Panc1 (cell line): ENCODE measurements around the gene LMAN2L. TPM values are rescaled to one million over a fixed set of nuclear protein-coding genes. Genes with fewer than 3 reads are reported as not detected.

ENCODE experiments used
- ATAC-seq: fragments of 200-7000 bp; cut with Tn5 transposase; 2 replicates; pipeline ENCODE4 v1.9.1; 2020; ENCODE audit warnings: mild to moderate bottlenecking, moderate library complexity
- Bru-seq: library from RNA; stranded (reverse); fragments of 400-500 nt; gene quantifications from one replicate; lab custom pipeline; 2021; lab: Mats Ljungman, UMichigan
- BruChase-seq, 2 experiments: library from RNA; stranded (reverse); fragments of 400-500 nt; gene quantifications; one replicate each; lab custom pipeline; 2021; lab: Mats Ljungman, UMichigan
- BruUV-seq: library from RNA; stranded (reverse); fragments of 400-500 nt; replicated peaks from 2 replicates; lab custom pipeline; 2021; lab: Mats Ljungman, UMichigan
- CTCF ChIA-PET: fragments of 300-600 bp; sonication (Branson Sonifier 250); formaldehyde crosslinking; loops from one replicate; lab custom pipeline; 2022; ENCODE audit warnings: antibody characterized with exemption; lab: Charles Lee
- POLR2A ChIA-PET: fragments of 300-600 bp; sonication (Branson Sonifier 250); formaldehyde crosslinking; loops from one replicate; lab custom pipeline; 2022; ENCODE audit warnings: antibody characterized with exemption; lab: Charles Lee
- DNase-seq: peaks from one replicate; pipeline ENCODE4 v3.0.0-alpha.2; 2010; ENCODE audit warnings: low read depth, low spot score
- H3K27ac ChIP-seq: 2 replicates; pipeline ENCODE4 v1.5.1; 2011; ENCODE audit warnings: mild to moderate bottlenecking, low read length, inconsistent platforms
- H3K27me3 ChIP-seq: fragments of 200-500 bp; sonication (Bioruptor generic); 2 replicates; pipeline ENCODE4 v1.6.0; 2014; ENCODE audit warnings: low read length, inconsistent platforms; ENCODE audit not compliant: control insufficient read depth, insufficient read depth
- H3K36me3 ChIP-seq: fragments of 200-500 bp; sonication (Bioruptor generic); 2 replicates; pipeline ENCODE4 v1.5.1; 2014; ENCODE audit warnings: inconsistent platforms, mild to moderate bottlenecking, low read length, moderate library complexity; ENCODE audit not compliant: control insufficient read depth, insufficient read depth
- H3K4me1 ChIP-seq: 2 replicates; pipeline ENCODE4 v1.5.1; 2011; ENCODE audit warnings: inconsistent platforms, mild to moderate bottlenecking, low read length, moderate library complexity; ENCODE audit not compliant: control insufficient read depth, insufficient read depth
- H3K4me3 ChIP-seq, 2 experiments: 2 replicates each; pipeline ENCODE4 v1.5.1; 2011 to 2012; ENCODE audit warnings: low read depth in 2 of 2, low read length in 2 of 2, mild to moderate bottlenecking in 2 of 2, inconsistent platforms in 1 of 2, moderate library complexity in 1 of 2
- H3K9me3 ChIP-seq: fragments of 200-500 bp; sonication (Bioruptor generic); 2 replicates; pipeline ENCODE4 v1.5.1; 2014; ENCODE audit warnings: low read depth, mild to moderate bottlenecking, inconsistent platforms, low read length, moderate library complexity; ENCODE audit not compliant: control insufficient read depth, insufficient read depth
- POLR2AphosphoS5 ChIP-seq: IDR thresholded peaks from 2 replicates; pipeline ENCODE4 v1.6.1; 2012; ENCODE audit warnings: mild to moderate bottlenecking, low read depth, low read length, moderate library complexity
- SIN3A ChIP-seq: IDR thresholded peaks from 2 replicates; pipeline ENCODE4 v1.6.1; 2012; ENCODE audit warnings: low read depth, mild to moderate bottlenecking, low read length, moderate library complexity, borderline replicate concordance; ENCODE audit not compliant: insufficient read depth
- in situ Hi-C: cut with HindIII; loops from 2 replicates; pipeline ENCODE4 v1.10.0; 2016; ENCODE audit warnings: low sequenced_read_pairs, low pct_unique_long_range_greater_than_20kb
- intact Hi-C: fragments of 100-400 bp; cut with micrococcal nuclease; formaldehyde crosslinking; loops from one replicate; pipeline ENCODE4 v1.10.0; 2022; ENCODE audit not compliant: unreplicated experiment
- long read RNA-seq: library from polyadenylated mRNA; unstranded; transcript quantifications from one replicate; pipeline ENCODE4 v2.0.0, GENCODE V29; 2021; ENCODE audit not compliant: unreplicated experiment
- polyA plus RNA-seq: library from polyadenylated mRNA; unstranded; fragments of >200 nt; gene quantifications from one replicate; pipeline ENCODE4 v1.2.1, GENCODE V29; 2012; ENCODE audit warnings: missing spikeins; ENCODE audit not compliant: insufficient read length
- total RNA-seq: library from RNA; stranded (reverse); gene quantifications from one replicate; pipeline ENCODE4 v1.2.1, GENCODE V29; 2021; ENCODE audit not compliant: unreplicated experiment
- TF ChIP-seq, protein P1 (sequence below), 2 experiments: IDR thresholded peaks; 2 replicates each; pipeline ENCODE4 v1.6.1; 2011 to 2012; ENCODE audit warnings: low read depth in 2 of 2, control low read depth in 1 of 2, low read length in 1 of 2, mild to moderate bottlenecking in 1 of 2, moderate library complexity in 1 of 2; ENCODE audit not compliant: insufficient read depth in 1 of 2
- TF ChIP-seq, protein P2 (sequence below): fragments of 450-650 bp; IDR thresholded peaks from 2 replicates; pipeline ENCODE4 v1.5.1; 2017; ENCODE audit warnings: mild to moderate bottlenecking

LMAN2L gene, protein sequence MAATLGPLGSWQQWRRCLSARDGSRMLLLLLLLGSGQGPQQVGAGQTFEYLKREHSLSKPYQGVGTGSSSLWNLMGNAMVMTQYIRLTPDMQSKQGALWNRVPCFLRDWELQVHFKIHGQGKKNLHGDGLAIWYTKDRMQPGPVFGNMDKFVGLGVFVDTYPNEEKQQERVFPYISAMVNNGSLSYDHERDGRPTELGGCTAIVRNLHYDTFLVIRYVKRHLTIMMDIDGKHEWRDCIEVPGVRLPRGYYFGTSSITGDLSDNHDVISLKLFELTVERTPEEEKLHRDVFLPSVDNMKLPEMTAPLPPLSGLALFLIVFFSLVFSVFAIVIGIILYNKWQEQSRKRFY
- total RNA-seq (31.5 TPM), Bru-seq, nascent RNA (percentile 69 among the genes with signal in this experiment), BruChase-seq, experiment 1, labeled RNA remaining after a 2-hour chase (percentile 68 among the genes with signal in this experiment), BruChase-seq, experiment 2, labeled RNA remaining after a 6-hour chase (percentile 69 among the genes with signal in this experiment)
- 33.2 TPM for polyA plus RNA-seq
- long read RNA-seq, transcript LMAN2L-201 (8 exons, 2,397 nt): major isoform, 139 of 167 reads
- long read RNA-seq, partial matches to known transcripts: 8 of 167 reads
- long read RNA-seq, other reads (novel, unspliced or antisense): 16 of 167 reads

DNA sequence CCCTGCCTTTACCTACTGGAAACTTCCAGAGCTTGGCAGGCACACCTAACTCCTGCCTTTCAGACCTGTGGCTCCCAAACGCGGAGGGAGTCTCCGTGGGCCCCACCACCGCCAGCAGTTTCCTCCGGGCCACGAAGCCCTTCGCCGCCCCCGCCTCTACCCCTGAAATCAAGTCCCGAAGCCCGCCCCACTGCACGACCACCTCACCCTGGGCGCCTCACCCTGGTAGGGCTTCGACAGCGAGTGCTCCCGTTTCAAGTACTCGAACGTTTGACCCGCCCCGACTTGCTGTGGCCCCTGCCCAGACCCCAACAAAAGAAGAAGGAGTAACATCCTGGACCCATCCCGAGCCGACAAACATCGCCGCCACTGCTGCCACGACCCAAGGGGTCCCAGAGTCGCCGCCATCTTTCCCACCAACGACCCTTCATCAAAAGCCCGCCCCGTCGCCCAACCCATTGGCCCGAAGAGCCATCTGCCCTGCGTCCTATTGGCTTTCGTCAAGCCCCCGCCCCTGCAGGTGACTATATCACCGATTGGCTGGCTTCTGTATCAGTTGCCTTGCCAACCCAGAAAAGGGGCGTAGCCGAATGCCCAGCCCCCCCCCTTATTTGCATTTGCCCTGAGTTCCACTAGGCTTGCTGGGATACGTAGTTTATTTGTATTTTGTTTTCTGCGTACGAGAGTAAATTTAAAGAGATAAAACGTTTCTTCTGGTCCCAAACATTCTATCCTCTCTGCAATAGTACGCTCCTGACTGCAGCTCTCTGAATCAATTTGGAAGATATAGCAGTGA is at the start of gene LMAN2L:
TSS of gene LMAN2L (minus strand) at position 432 of the 796 bp plus-strand sequence. CDS start at position 408, 24 bp downstream.
- ATAC-seq: peak; percentile 100
- H3K9me3 ChIP-seq: no peaks in the 10 kb centered on the region
- H3K36me3 ChIP-seq: peaks cover 4% of the 10 kb centered on the region; the same call in 1 of the 2 replicates
- no peaks in the 10 kb centered on the region for H3K27me3 ChIP-seq
- H3K27ac ChIP-seq: peak within 1 kb of the TSS; percentile 90
- peak; percentile 88 for DNase-seq
- ChIA-PET POLR2A (no interaction called here), CTCF (no interaction called here)
- no TSS peak for BruUV-seq
- peak within 1 kb of the TSS; percentile 82 to 83 for H3K4me3 ChIP-seq
- TF ChIP-seq SIN3A (no peak), POLR2AphosphoS5 (peak; percentile 85)
- peaks cover 6% of the 10 kb centered on the region; the same call in 1 of the 2 replicates for H3K4me1 ChIP-seq
- intact Hi-C loops: no loop called here
- in situ Hi-C loops: no loop called here

DNA sequence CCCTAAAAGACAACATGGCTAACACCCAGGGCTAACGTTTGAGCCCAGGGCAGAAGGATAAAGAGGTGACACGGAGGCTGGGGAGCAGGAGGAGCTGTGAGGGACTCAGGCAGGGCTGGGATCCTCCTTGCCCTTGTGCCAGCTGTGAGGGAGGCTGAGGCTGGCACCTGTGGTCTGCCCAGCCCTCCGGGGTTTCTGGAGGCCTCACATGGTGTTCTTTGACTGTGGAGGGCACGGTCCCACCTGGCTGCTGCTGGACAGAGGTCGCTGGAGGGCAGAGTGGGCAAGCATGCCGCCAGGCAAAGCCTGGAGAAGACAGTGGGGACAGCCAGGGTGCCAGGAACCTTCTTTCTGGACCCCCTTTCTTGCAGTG is 49.4 kb upstream of the LMAN2L start:
- ChIA-PET CTCF (no interaction called here), POLR2A (interaction anchor here (0.6 kb wide), 1 partner anchor 307 kb away, joined by 8 read pairs; no protein-coding TSS in a partner anchor)
- no TSS peak for BruUV-seq
- Histone ChIP-seq H3K36me3 (no peaks in the 10 kb centered on the region), H3K9me3 (no peaks in the 10 kb centered on the region), H3K27ac (no peak overlapping the region), H3K4me3 (no peak overlapping the region), H3K4me1 (peaks cover 29% of the 10 kb centered on the region), H3K27me3 (no peaks in the 10 kb centered on the region)
- ATAC-seq: no peak
- TF ChIP-seq, protein P1, sequence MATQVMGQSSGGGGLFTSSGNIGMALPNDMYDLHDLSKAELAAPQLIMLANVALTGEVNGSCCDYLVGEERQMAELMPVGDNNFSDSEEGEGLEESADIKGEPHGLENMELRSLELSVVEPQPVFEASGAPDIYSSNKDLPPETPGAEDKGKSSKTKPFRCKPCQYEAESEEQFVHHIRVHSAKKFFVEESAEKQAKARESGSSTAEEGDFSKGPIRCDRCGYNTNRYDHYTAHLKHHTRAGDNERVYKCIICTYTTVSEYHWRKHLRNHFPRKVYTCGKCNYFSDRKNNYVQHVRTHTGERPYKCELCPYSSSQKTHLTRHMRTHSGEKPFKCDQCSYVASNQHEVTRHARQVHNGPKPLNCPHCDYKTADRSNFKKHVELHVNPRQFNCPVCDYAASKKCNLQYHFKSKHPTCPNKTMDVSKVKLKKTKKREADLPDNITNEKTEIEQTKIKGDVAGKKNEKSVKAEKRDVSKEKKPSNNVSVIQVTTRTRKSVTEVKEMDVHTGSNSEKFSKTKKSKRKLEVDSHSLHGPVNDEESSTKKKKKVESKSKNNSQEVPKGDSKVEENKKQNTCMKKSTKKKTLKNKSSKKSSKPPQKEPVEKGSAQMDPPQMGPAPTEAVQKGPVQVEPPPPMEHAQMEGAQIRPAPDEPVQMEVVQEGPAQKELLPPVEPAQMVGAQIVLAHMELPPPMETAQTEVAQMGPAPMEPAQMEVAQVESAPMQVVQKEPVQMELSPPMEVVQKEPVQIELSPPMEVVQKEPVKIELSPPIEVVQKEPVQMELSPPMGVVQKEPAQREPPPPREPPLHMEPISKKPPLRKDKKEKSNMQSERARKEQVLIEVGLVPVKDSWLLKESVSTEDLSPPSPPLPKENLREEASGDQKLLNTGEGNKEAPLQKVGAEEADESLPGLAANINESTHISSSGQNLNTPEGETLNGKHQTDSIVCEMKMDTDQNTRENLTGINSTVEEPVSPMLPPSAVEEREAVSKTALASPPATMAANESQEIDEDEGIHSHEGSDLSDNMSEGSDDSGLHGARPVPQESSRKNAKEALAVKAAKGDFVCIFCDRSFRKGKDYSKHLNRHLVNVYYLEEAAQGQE (IDR thresholded peaks at IDR 0.05; ENCODE audit: insufficient read depth in 1 of 2, low read depth in 2 of 2, low read length in 1 of 2): no peak
- TF ChIP-seq, protein P2, sequence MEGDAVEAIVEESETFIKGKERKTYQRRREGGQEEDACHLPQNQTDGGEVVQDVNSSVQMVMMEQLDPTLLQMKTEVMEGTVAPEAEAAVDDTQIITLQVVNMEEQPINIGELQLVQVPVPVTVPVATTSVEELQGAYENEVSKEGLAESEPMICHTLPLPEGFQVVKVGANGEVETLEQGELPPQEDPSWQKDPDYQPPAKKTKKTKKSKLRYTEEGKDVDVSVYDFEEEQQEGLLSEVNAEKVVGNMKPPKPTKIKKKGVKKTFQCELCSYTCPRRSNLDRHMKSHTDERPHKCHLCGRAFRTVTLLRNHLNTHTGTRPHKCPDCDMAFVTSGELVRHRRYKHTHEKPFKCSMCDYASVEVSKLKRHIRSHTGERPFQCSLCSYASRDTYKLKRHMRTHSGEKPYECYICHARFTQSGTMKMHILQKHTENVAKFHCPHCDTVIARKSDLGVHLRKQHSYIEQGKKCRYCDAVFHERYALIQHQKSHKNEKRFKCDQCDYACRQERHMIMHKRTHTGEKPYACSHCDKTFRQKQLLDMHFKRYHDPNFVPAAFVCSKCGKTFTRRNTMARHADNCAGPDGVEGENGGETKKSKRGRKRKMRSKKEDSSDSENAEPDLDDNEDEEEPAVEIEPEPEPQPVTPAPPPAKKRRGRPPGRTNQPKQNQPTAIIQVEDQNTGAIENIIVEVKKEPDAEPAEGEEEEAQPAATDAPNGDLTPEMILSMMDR: no peak
- TF ChIP-seq SIN3A (no peak), POLR2AphosphoS5 (no peak)
- DNase-seq: no peak
- in situ Hi-C loops (no loop called here), intact Hi-C loops (no loop called here)
